ENCODE results near the gene PPP2R3B.

PPP2R3B gene

GRCh38 chrX:391717-392574, 5.2 kb upstream of the PPP2R3B start:
- TF ChIP-seq CEBPB (IDR thresholded peaks at IDR 0.05) (no peak), USF1 (IDR thresholded peaks at IDR 0.05) (no peak), REST (IDR thresholded peaks at IDR 0.05; ENCODE audit: low read depth) (no peak), RAD21 (IDR thresholded peaks at IDR 0.05; ENCODE audit: low read depth) (no peak), NFIC (IDR thresholded peaks at IDR 0.05) (no peak), TCF12 (IDR thresholded peaks at IDR 0.05; ENCODE audit: low read depth) (no peak), TAF1 (IDR thresholded peaks at IDR 0.05; ENCODE audit: low read depth) (no peak), EP300 (IDR thresholded peaks at IDR 0.05; ENCODE audit: borderline replicate concordance) (no peak), TEAD4 (IDR thresholded peaks at IDR 0.05) (no peak), EGR1 (IDR thresholded peaks at IDR 0.05) (no peak), CREB1 (IDR thresholded peaks at IDR 0.05; ENCODE audit: low read depth) (no peak), YY1 (IDR thresholded peaks at IDR 0.05; ENCODE audit: low read depth) (no peak), ZBTB7A (IDR thresholded peaks at IDR 0.05; ENCODE audit: low read depth) (no peak), MAX (IDR thresholded peaks at IDR 0.05) (no peak), FOXM1 (IDR thresholded peaks at IDR 0.05; ENCODE audit: borderline replicate concordance, low read depth) (no peak)

- no peak for TF ChIP-seq CREB1 (IDR thresholded peaks at IDR 0.05; ENCODE audit: low read depth)
- TF ChIP-seq YY1 (IDR thresholded peaks at IDR 0.05; ENCODE audit: low read depth): no peak
- TF ChIP-seq MAX (IDR thresholded peaks at IDR 0.05): no peak
- TF ChIP-seq TEAD4 (IDR thresholded peaks at IDR 0.05): no peak
- TF ChIP-seq CEBPB (IDR thresholded peaks at IDR 0.05): no peak
- TF ChIP-seq TAF1 (IDR thresholded peaks at IDR 0.05; ENCODE audit: low read depth): no peak
- TF ChIP-seq EGR1 (IDR thresholded peaks at IDR 0.05): no peak
- TF ChIP-seq NFIC (IDR thresholded peaks at IDR 0.05): no peak
- no peak for TF ChIP-seq FOXM1 (IDR thresholded peaks at IDR 0.05; ENCODE audit: borderline replicate concordance, low read depth)
Observed at GRCh38 chrX:390459-390858, 3.8 kb upstream of the PPP2R3B start.

GRCh38 chrX:389021-389441, 2.3 kb upstream of the PPP2R3B start:
- TF ChIP-seq TCF12 (IDR thresholded peaks at IDR 0.05; ENCODE audit: low read depth): no peak
- TF ChIP-seq RAD21 (IDR thresholded peaks at IDR 0.05; ENCODE audit: low read depth): no peak
- TF ChIP-seq CREB1 (IDR thresholded peaks at IDR 0.05; ENCODE audit: low read depth): no peak
- TF ChIP-seq ZBTB7A (IDR thresholded peaks at IDR 0.05; ENCODE audit: low read depth): no peak
- no peak for TF ChIP-seq YY1 (IDR thresholded peaks at IDR 0.05; ENCODE audit: low read depth)

GRCh38 chrX:387729-388128, 1.0 kb upstream of the PPP2R3B start:
- TF ChIP-seq MAX (IDR thresholded peaks at IDR 0.05): no peak
- no peak for TF ChIP-seq TEAD4 (IDR thresholded peaks at IDR 0.05)
- TF ChIP-seq USF1 (IDR thresholded peaks at IDR 0.05): no peak
- no peak for TF ChIP-seq RAD21 (IDR thresholded peaks at IDR 0.05; ENCODE audit: low read depth)
- no peak for TF ChIP-seq CEBPB (IDR thresholded peaks at IDR 0.05)
- TF ChIP-seq TCF12 (IDR thresholded peaks at IDR 0.05; ENCODE audit: low read depth): no peak
- no peak for TF ChIP-seq NFIC (IDR thresholded peaks at IDR 0.05)
- TF ChIP-seq ZBTB7A (IDR thresholded peaks at IDR 0.05; ENCODE audit: low read depth): no peak
- no peak for TF ChIP-seq EP300 (IDR thresholded peaks at IDR 0.05; ENCODE audit: borderline replicate concordance)
- no peak for TF ChIP-seq FOXM1 (IDR thresholded peaks at IDR 0.05; ENCODE audit: borderline replicate concordance, low read depth)
- TF ChIP-seq REST (IDR thresholded peaks at IDR 0.05; ENCODE audit: low read depth): no peak
- no peak for TF ChIP-seq TAF1 (IDR thresholded peaks at IDR 0.05; ENCODE audit: low read depth)
- no peak for TF ChIP-seq EGR1 (IDR thresholded peaks at IDR 0.05)
- no peak for TF ChIP-seq YY1 (IDR thresholded peaks at IDR 0.05; ENCODE audit: low read depth)
- TF ChIP-seq CREB1 (IDR thresholded peaks at IDR 0.05; ENCODE audit: low read depth): no peak

GRCh38 chrX:386239-386767, 404 bp downstream of the PPP2R3B start:
- TF ChIP-seq TCF12 (IDR thresholded peaks at IDR 0.05; ENCODE audit: low read depth) (no peak), EP300 (IDR thresholded peaks at IDR 0.05; ENCODE audit: borderline replicate concordance) (no peak), NFIC (IDR thresholded peaks at IDR 0.05) (no peak), RAD21 (IDR thresholded peaks at IDR 0.05; ENCODE audit: low read depth) (no peak), MAX (IDR thresholded peaks at IDR 0.05) (no peak), CREB1 (IDR thresholded peaks at IDR 0.05; ENCODE audit: low read depth) (no peak), EGR1 (IDR thresholded peaks at IDR 0.05) (no peak), TEAD4 (IDR thresholded peaks at IDR 0.05) (no peak), CEBPB (IDR thresholded peaks at IDR 0.05) (no peak), REST (IDR thresholded peaks at IDR 0.05; ENCODE audit: low read depth) (no peak), USF1 (IDR thresholded peaks at IDR 0.05) (no peak), YY1 (IDR thresholded peaks at IDR 0.05; ENCODE audit: low read depth) (no peak), TAF1 (IDR thresholded peaks at IDR 0.05; ENCODE audit: low read depth) (no peak), ZBTB7A (IDR thresholded peaks at IDR 0.05; ENCODE audit: low read depth) (no peak), FOXM1 (IDR thresholded peaks at IDR 0.05; ENCODE audit: borderline replicate concordance, low read depth) (no peak)
